HepG2 (cell line): ENCODE measurements around the gene PEX10. TPM values are rescaled to one million over a fixed set of nuclear protein-coding genes. Genes with fewer than 3 reads are reported as not detected.

ENCODE experiments used
- ELF1 ChIP-seq: sonication (generic); formaldehyde crosslinking; IDR thresholded peaks from 2 replicates; pipeline ENCODE4 v1.4.0; 2020; ENCODE audit warnings: missing genetic modification reagents
- EP300 ChIP-seq, 3 experiments: sonication (generic) in 1 of 3; formaldehyde crosslinking in 1 of 3; IDR thresholded peaks; 2 replicates each; pipeline versions ENCODE4 v1.5.1 to v1.6.1; 2011 to 2020; ENCODE audit warnings: low read depth in 2 of 3, low read length in 2 of 3, borderline replicate concordance in 1 of 3, improper control_type of control experiment in 1 of 3, mild to moderate bottlenecking in 1 of 3, missing genetic modification reagents in 1 of 3, moderate library complexity in 1 of 3
- JUN ChIP-seq: sonication (generic); formaldehyde crosslinking; IDR thresholded peaks from 2 replicates; pipeline ENCODE4 v1.4.0; 2020; ENCODE audit warnings: mild to moderate bottlenecking, missing genetic modification reagents
- MED1 ChIP-seq: sonication (generic); formaldehyde crosslinking; IDR thresholded peaks from 2 replicates; pipeline ENCODE4 v1.4.0; 2020; ENCODE audit warnings: missing genetic modification reagents
- MEIS1 ChIP-seq: sonication (generic); formaldehyde crosslinking; IDR thresholded peaks from 2 replicates; pipeline ENCODE4 v1.9.0; 2021; ENCODE audit warnings: mild to moderate bottlenecking, missing genetic modification reagents, moderate library complexity, borderline replicate concordance
- RELA ChIP-seq: sonication (generic); formaldehyde crosslinking; IDR thresholded peaks from 2 replicates; pipeline ENCODE4 v1.4.0; 2020; ENCODE audit warnings: missing genetic modification reagents
- ZBTB8A ChIP-seq: sonication (generic); formaldehyde crosslinking; IDR thresholded peaks from 2 replicates; pipeline ENCODE4 v1.4.0; 2020; ENCODE audit warnings: mild to moderate bottlenecking, low read depth, missing genetic modification reagents, borderline replicate concordance
- ZFP90 ChIP-seq: sonication (generic); formaldehyde crosslinking; IDR thresholded peaks from 2 replicates; pipeline ENCODE4 v1.8.0; 2022; ENCODE audit warnings: missing genetic modification reagents, mild to moderate bottlenecking, inconsistent platforms, borderline replicate concordance
- ZNF260 ChIP-seq: sonication (generic); formaldehyde crosslinking; IDR thresholded peaks from 2 replicates; pipeline ENCODE4 v1.4.0; 2020; ENCODE audit warnings: missing genetic modification reagents, low read depth, mild to moderate bottlenecking, borderline replicate concordance
- ZNF3 ChIP-seq: IDR thresholded peaks from 2 replicates; pipeline ENCODE4 v1.7.0; 2017; ENCODE audit warnings: inconsistent platforms
- ZNF567 ChIP-seq: sonication (generic); formaldehyde crosslinking; IDR thresholded peaks from 2 replicates; pipeline ENCODE4 v1.8.1; 2023; ENCODE audit warnings: mild to moderate bottlenecking, missing genetic modification reagents, borderline replicate concordance
- ZNF619 ChIP-seq: sonication (generic); formaldehyde crosslinking; IDR thresholded peaks from 2 replicates; pipeline ENCODE4 v1.4.0; 2020; ENCODE audit warnings: mild to moderate bottlenecking, missing genetic modification reagents
- polyA plus RNA-seq, 8 experiments: library from polyadenylated mRNA; depleted of rRNA in 3 of 8; stranded (reverse) in 7 of 8; unstranded in 1 of 8; fragments of >200 nt; fragmentation: Illumina TruSeq in 4 of 8; extraction: Trizol in 4 of 8; gene quantifications; 2 replicates each; pipeline versions ENCODE4 v1.2.1 to v1.2.3, GENCODE V29; 2011 to 2016; ENCODE audit warnings: low read depth in 4 of 8, missing spikeins in 1 of 8, mixed read lengths in 1 of 8; ENCODE audit not compliant: insufficient read depth in 1 of 8
- total RNA-seq, 5 experiments: library from RNA; depleted of rRNA; stranded (reverse); fragments of >200 nt; fragmentation: Illumina TruSeq; extraction: Trizol; gene quantifications; 2 replicates each; pipeline ENCODE4 v1.2.3, GENCODE V29; 2016; ENCODE audit warnings: low read depth in 1 of 5
- TF ChIP-seq, protein P1 (sequence below): sonication (generic); formaldehyde crosslinking; conservative IDR thresholded peaks from 2 replicates; pipeline ENCODE4 v1.8.0; 2022; ENCODE audit warnings: low read depth, missing genetic modification reagents
- TF ChIP-seq, protein P2 (sequence below): sonication (generic); formaldehyde crosslinking; IDR thresholded peaks from 2 replicates; pipeline ENCODE4 v1.4.0; 2020; ENCODE audit warnings: missing genetic modification reagents
- TF ChIP-seq, protein P3 (sequence below): sonication (generic); formaldehyde crosslinking; IDR thresholded peaks from 2 replicates; pipeline ENCODE4 v1.4.0; 2020; ENCODE audit warnings: mild to moderate bottlenecking, missing genetic modification reagents
- TF ChIP-seq, protein P4 (sequence below): sonication (generic); formaldehyde crosslinking; IDR thresholded peaks from 2 replicates; pipeline ENCODE4 v1.5.0; 2020; ENCODE audit warnings: missing genetic modification reagents
- TF ChIP-seq, protein P5 (sequence below): IDR thresholded peaks from 2 replicates; pipeline ENCODE4 v1.6.1; 2016; ENCODE audit warnings: control low read depth
- TF ChIP-seq, protein P6 (sequence below): sonication (generic); formaldehyde crosslinking; IDR thresholded peaks from 2 replicates; pipeline ENCODE4 v1.8.0; 2023; ENCODE audit warnings: mild to moderate bottlenecking, missing genetic modification reagents

PEX10 gene
- total and polyA plus RNA-seq, 2 of the 13 experiments (the other 11 are each of a cell fraction or from before 2014, with no cell fraction given), result 16.1 to 39.6 TPM

DNA sequence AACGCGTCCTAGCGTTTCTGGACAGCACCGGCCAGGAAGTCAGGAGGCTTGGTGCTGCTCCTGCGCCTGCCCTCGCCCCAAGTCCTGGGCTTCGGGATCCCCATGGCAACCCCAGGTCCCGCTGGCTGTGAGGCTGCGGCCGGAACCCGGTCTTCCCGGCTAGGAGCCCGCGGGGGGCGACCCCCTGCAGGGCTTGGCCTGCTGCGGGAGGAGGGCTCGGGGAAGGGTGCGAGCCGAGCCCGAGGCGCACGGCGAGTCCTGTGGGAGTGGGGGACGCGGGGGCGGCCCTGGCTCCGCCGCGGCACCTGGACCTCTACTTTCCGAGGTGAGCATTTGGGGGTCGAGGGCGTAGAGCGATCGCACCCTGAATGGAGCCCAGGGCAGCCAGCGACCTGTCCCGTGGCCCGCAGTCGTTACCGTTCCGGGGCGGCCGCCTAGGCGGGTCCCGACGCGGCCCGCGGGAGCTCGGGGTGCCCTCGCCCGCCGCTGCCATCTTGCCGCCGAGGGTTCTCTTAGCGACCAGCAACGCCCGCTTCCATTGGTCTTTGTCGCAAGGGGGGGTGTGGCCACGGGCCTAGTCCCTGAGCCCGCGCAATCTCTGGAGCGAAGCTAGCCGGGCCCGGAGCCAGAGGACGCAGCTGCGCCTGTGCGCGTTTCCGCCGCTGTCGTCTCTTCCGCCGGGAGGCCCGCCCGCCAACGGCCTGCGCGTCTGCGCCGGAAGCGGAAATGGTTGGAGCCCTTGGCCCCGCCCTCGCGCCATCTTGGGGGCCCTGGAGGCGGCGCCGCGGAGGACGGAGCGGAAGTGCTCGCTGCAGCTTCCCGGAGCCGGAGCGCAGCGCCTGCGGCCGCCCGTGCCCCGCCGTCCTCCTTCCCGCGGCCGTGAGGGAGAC lies 21.1 kb downstream of the PEX10 start, which contains the start of the genes MORN1 and RER1 (continued):
- TF ChIP-seq, protein P1, sequence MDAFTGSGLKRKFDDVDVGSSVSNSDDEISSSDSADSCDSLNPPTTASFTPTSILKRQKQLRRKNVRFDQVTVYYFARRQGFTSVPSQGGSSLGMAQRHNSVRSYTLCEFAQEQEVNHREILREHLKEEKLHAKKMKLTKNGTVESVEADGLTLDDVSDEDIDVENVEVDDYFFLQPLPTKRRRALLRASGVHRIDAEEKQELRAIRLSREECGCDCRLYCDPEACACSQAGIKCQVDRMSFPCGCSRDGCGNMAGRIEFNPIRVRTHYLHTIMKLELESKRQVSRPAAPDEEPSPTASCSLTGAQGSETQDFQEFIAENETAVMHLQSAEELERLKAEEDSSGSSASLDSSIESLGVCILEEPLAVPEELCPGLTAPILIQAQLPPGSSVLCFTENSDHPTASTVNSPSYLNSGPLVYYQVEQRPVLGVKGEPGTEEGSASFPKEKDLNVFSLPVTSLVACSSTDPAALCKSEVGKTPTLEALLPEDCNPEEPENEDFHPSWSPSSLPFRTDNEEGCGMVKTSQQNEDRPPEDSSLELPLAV, result no peak
- TF ChIP-seq ZBTB8A (CRISPR knock-in tag) (no peak), MED1 (CRISPR knock-in tag) (no peak), ZNF260 (no peak), JUN (CRISPR knock-in tag) (no peak), ZNF619 (CRISPR knock-in tag) (peak; percentile 47; the same call in 1 of the 2 replicates), MEIS1 (peak; percentile 62), ELF1 (peak; percentile 91), EP300 (IDR thresholded peaks at IDR 0.05; ENCODE audit: low read depth in 2 of 2, low read length in 2 of 2) (peak in 1 of 2 experiments; percentile 19; a peak in 1 of 4 replicates), EP300 (CRISPR knock-in tag; IDR thresholded peaks at IDR 0.05; ENCODE audit: borderline replicate concordance) (no peak), RELA (CRISPR knock-in tag) (no peak), ZFP90 (CRISPR knock-in tag) (no peak; the same call in 1 of the 2 replicates), ZNF567 (CRISPR knock-in tag) (peak; percentile 38; the same call in 1 of the 2 replicates), ZNF3 (CRISPR knock-in tag) (no peak)
- TF ChIP-seq, protein P2, sequence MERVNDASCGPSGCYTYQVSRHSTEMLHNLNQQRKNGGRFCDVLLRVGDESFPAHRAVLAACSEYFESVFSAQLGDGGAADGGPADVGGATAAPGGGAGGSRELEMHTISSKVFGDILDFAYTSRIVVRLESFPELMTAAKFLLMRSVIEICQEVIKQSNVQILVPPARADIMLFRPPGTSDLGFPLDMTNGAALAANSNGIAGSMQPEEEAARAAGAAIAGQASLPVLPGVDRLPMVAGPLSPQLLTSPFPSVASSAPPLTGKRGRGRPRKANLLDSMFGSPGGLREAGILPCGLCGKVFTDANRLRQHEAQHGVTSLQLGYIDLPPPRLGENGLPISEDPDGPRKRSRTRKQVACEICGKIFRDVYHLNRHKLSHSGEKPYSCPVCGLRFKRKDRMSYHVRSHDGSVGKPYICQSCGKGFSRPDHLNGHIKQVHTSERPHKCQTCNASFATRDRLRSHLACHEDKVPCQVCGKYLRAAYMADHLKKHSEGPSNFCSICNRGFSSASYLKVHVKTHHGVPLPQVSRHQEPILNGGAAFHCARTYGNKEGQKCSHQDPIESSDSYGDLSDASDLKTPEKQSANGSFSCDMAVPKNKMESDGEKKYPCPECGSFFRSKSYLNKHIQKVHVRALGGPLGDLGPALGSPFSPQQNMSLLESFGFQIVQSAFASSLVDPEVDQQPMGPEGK (CRISPR knock-in tag), result peak; percentile 62; the same call in 1 of the 2 replicates
- TF ChIP-seq, protein P3, sequence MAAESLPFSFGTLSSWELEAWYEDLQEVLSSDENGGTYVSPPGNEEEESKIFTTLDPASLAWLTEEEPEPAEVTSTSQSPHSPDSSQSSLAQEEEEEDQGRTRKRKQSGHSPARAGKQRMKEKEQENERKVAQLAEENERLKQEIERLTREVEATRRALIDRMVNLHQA, result no peak
- TF ChIP-seq, protein P4, sequence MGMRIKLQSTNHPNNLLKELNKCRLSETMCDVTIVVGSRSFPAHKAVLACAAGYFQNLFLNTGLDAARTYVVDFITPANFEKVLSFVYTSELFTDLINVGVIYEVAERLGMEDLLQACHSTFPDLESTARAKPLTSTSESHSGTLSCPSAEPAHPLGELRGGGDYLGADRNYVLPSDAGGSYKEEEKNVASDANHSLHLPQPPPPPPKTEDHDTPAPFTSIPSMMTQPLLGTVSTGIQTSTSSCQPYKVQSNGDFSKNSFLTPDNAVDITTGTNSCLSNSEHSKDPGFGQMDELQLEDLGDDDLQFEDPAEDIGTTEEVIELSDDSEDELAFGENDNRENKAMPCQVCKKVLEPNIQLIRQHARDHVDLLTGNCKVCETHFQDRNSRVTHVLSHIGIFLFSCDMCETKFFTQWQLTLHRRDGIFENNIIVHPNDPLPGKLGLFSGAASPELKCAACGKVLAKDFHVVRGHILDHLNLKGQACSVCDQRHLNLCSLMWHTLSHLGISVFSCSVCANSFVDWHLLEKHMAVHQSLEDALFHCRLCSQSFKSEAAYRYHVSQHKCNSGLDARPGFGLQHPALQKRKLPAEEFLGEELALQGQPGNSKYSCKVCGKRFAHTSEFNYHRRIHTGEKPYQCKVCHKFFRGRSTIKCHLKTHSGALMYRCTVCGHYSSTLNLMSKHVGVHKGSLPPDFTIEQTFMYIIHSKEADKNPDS (CRISPR knock-in tag), result 0 out of 2 replicates have a peak, but pooled peaks have one; percentile 42
- TF ChIP-seq, protein P5, sequence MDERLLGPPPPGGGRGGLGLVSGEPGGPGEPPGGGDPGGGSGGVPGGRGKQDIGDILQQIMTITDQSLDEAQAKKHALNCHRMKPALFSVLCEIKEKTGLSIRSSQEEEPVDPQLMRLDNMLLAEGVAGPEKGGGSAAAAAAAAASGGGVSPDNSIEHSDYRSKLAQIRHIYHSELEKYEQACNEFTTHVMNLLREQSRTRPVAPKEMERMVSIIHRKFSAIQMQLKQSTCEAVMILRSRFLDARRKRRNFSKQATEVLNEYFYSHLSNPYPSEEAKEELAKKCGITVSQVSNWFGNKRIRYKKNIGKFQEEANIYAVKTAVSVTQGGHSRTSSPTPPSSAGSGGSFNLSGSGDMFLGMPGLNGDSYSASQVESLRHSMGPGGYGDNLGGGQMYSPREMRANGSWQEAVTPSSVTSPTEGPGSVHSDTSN, result no peak
- TF ChIP-seq, protein P6, sequence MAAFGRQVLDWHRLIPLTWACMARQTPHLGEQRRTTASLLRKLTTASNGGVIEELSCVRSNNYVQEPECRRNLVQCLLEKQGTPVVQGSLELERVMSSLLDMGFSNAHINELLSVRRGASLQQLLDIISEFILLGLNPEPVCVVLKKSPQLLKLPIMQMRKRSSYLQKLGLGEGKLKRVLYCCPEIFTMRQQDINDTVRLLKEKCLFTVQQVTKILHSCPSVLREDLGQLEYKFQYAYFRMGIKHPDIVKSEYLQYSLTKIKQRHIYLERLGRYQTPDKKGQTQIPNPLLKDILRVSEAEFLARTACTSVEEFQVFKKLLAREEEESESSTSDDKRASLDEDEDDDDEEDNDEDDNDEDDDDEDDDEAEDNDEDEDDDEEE (CRISPR knock-in tag), result no peak
